GM21529 (cell line): ENCODE results near the gene TK1.
"Not testable (repeated sequence)": the region's sequence is repeated elsewhere in the genome, so short reads cannot be mapped to it uniquely, and the experiment has no call there.

ENCODE experiments used
- ATAC-seq: cut with Tn5 transposase; IDR thresholded peaks from one replicate; pipeline ENCODE4 v1.9.1; 2021; ENCODE audit not compliant: unreplicated experiment

Gene TK1, protein sequence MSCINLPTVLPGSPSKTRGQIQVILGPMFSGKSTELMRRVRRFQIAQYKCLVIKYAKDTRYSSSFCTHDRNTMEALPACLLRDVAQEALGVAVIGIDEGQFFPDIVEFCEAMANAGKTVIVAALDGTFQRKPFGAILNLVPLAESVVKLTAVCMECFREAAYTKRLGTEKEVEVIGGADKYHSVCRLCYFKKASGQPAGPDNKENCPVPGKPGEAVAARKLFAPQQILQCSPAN

DNA sequence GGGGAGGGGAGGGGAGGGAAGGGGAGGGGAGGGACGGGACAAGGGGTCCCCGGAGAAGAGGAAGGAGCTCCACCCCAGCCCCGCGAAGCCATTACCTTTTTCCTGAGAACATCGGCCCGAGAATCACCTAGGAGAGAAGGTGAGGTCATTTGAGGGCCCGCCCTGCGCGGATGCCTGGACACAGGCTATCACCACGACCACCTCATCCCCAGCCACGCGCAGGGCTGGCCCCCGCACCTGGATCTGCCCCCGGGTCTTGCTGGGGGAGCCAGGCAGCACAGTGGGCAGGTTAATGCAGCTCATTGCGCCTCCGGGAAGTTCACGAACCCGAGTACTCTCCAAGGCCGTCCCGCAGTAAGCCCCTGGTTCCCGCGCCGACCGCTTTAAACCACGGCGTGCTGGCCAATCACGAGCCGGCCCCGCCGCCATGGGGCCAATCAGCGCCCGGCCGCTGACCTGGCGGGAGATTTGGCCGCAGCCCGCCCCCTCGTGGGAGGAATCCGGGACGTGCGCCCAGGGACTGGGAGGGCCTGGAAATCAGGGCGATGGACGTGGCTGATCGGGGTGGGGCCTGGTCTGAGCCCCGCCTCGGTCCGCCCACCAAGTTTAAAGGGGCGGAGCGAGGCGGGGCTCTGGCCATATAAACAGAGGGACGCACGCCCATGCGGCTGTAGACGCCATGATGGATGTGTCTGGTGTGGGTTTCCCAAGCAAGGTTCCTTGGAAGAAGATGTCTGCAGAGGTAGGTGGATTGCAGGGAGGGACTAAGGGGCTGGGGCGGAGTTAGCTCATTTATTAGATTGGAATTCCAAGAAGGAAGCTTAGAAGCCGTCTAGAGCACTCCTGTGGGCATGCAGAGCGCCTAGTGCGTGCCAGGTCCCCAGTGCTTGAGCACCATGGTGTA, at the start of gene TK1, which contains the start of gene AFMID:
Gene TK1 (minus strand): TSS at position 361 of the 904 bp plus-strand sequence. CDS start 58 bp downstream, at position 303.
Gene AFMID (plus strand): TSS at position 671 of the 904 bp plus-strand sequence. CDS start 9 bp downstream, at position 680.
- peak; percentile 86 for ATAC-seq

GRCh38 chr17:78235885-78236284, 49.0 kb upstream of the TK1 start:
- ATAC-seq, result no peak

- not testable (repeated sequence) for ATAC-seq
Observed at GRCh38 chr17:78235022-78235421, 48.2 kb upstream of the TK1 start.

DNA sequence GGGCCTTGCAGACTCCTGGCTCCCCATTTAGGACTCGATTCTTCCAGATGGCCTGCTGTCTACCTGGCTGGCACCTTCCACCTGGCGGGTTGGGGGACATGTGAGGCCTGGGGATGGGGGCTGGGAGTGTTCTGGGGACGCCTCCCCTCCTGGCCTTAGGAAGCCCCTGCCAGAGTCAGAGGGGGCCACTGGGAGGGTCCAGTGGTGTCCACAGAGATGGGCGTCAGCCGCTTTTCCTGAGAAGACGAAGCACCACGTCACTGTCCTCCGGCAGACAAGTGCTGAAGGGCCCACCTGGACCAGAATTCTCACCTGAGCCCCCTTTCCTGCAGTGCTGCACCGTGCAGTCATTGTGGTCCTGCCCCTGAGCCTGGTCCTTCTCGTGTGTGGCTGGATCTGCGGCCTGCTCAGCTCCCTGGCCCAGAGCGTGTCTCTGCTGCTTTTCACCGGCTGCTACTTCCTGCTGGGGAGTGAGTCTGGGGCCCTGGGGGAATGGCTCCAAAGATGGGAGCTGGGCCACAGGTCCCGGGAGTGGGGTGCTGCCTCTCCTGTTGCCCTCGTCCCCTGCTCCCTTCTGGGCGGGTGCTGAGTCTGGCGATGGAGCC, 47.5 kb upstream of the TK1 start:
- ATAC-seq, result no peak

DNA sequence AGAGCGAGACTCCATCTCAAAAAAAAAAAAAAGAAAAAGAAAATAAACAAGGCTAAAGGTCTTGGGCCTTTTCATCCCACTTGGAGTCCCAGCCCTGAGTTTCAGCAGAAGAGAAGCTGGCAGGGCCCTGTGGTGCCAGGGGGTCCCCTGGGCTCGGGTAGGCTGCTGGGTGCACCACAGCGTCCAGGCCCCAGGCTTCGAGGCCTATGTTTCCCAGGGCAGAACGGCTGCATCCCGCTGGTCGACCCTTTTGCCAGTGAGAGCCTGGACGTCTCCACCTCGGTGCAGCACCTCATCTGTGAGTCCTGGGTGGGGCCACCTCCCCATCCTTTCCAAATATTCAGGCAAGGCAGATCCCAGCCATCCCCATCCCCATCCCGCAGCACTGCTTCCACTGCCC, 46.8 kb upstream of the TK1 start:
- ATAC-seq, result no peak

DNA sequence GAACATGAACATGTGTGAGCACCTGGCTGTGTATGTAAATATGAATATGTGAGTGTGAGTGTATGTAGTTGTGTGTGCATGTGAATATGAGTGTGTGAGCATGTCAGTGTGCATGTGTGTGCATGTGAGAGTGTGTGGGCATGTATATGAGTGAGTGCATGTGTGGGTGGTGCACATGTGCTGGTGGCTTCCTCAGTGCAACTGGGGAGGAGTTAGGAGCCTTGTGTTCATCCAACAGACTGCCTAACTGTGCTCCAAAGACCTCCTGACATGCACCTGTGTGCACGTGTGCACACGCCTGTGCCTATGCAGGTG, 46.0 kb upstream of the TK1 start:
- no peak for ATAC-seq

GRCh38 chr17:78231991-78232858, 45.4 kb upstream of the TK1 start:
- ATAC-seq, result no peak

DNA sequence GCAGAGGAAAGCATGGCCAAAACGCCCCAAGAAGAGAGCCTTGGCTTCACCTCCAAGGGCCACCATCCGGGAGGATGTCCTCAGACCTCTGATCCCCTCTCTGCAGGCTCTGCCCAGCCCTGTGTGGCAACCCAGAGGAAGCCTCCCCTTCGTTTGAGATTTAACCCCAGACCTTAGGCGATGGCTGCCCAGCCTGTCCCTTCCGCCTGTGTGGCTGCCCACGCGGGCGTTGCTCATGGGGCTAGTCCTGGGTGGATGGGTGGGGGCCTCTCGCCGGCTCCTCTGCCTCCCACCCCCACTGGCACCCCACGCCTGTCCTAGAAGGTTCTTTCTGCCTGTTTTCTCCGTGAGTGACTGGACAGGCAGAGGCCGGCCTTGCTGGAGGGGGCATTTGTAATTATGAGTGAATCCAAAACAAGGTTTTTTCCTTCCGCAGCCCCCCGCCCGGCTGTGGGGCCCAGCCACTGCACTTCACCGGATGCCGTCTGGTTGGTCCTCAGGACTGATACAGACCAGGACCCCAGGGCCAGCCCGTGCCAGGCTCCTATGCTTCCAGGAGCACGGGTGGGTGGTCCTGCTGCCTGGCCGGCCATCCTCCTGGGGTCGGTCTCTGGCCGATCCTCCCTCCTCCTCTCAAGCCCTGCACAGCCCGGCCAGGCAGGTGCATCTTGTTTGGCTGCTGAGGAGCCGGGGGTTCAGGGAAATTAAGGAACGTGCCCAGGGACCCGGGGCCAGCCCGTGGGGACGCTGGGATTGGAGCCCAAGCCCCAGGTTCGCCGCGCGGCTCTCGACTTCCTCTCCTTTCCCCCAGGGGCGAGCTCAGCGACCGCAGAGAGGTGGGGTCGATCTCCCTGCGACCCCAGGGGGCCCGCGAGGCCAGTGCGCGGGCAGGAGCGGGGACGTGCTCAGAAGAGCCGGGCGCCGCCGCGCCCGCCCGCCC, 44.4 kb upstream of the TK1 start, which contains the start of gene TMEM235:
Gene TMEM235 (plus strand): TSS at position 636 of the 940 bp plus-strand sequence. CDS start 393 bp downstream, outside the sequence.
- no peak for ATAC-seq

GRCh38 chr17:78230252-78230962, 43.6 kb upstream of the TK1 start:
- ATAC-seq, result no peak

GRCh38 chr17:78228176-78228575, 41.3 kb upstream of the TK1 start:
- ATAC-seq, result no peak

DNA sequence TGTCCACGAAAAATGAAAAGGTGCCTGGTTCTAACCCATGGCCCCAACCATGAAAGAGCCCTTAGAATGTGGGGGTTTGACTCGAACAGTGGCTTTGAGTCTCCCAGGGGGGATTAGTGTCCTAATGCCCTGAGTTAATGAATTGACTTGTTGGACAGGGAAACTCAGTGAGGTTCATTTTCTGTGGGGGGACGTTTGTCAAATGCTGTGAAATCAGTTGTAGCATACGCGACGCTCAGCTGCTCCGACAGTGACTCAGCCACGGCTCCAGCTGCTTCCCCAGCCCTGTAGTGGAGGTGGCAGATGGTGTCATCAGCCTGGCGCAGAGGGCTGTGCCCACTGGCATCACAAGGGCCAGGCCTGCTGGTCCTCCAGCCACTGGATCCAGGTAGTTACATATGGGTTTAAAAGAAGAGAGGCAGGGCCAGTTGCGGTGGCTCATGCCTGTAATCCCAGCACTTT, 40.6 kb upstream of the TK1 start:
- no peak for ATAC-seq

GRCh38 chr17:78226759-78227454, 40.1 kb upstream of the TK1 start:
- ATAC-seq, result no peak

- no peak for ATAC-seq
Observed at GRCh38 chr17:78226055-78226758, 39.4 kb upstream of the TK1 start.

GRCh38 chr17:78225088-78225865, 38.4 kb upstream of the TK1 start:
- no peak for ATAC-seq

DNA sequence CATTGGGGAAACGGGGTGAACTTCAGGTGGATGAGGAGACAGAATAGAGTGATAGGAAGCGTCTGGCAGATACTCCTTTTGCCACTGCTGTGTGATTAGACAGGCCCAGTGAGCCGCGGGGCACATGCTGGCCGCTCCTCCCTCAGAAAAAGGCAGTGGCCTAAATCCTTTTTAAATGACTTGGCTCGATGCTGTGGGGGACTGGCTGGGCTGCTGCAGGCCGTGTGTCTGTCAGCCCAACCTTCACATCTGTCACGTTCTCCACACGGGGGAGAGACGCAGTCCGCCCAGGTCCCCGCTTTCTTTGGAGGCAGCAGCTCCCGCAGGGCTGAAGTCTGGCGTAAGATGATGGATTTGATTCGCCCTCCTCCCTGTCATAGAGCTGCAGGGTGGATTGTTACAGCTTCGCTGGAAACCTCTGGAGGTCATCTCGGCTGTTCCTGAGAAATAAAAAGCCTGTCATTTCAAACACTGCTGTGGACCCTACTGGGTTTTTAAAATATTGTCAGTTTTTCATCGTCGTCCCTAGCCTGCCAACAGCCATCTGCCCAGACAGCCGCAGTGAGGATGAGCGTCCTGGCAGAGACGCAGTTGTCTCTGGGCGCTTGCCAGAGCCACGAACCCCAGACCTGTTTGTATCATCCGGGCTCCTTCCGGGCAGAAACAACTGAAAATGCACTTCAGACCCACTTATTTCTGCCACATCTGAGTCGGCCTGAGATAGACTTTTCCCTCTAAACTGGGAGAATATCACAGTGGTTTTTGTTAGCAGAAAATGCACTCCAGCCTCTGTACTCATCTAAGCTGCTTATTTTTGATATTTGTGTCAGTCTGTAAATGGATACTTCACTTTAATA, 37.6 kb upstream of the TK1 start:
- ATAC-seq, result no peak

GRCh38 chr17:78223765-78224164, 36.9 kb upstream of the TK1 start:
- no peak for ATAC-seq
